ENCODE data around the gene RNF144B.

The RNF144B gene

GRCh38 chr6:18368277-18369105 is 18.7 kb upstream of the RNF144B start:
- H3K9me3 ChIP-seq (ENCODE audit: control insufficient read depth, low read length) = no peaks in the 10 kb centered on the region
- H3K27ac ChIP-seq (ENCODE audit: insufficient read depth, low read length, poor library complexity, severe bottlenecking) = no peak overlapping the region
- no peaks in the 10 kb centered on the region for H3K4me1 ChIP-seq (ENCODE audit: control insufficient read depth, insufficient read depth, low read length, poor library complexity, severe bottlenecking)
- no peaks in the 10 kb centered on the region for H3K27me3 ChIP-seq (replicated peaks; ENCODE audit: control insufficient read depth, insufficient read depth, low read length, poor library complexity, severe bottlenecking)
- H3K36me3 ChIP-seq (ENCODE audit: control insufficient read depth, insufficient read depth, low read length) = no peaks in the 10 kb centered on the region
- H3K4me3 ChIP-seq (ENCODE audit: insufficient read depth, low read depth, low read length, poor library complexity, severe bottlenecking) = no peak overlapping the region
- no peak for DNase-seq

GRCh38 chr6:18371010-18371409 is 16.1 kb upstream of the RNF144B start:
- no peak for DNase-seq
- Histone ChIP-seq H3K9me3 (ENCODE audit: control insufficient read depth, low read length) (no peaks in the 10 kb centered on the region), H3K4me3 (ENCODE audit: insufficient read depth, low read depth, low read length, poor library complexity, severe bottlenecking) (no peak overlapping the region), H3K27me3 (replicated peaks; ENCODE audit: control insufficient read depth, insufficient read depth, low read length, poor library complexity, severe bottlenecking) (no peaks in the 10 kb centered on the region), H3K36me3 (ENCODE audit: control insufficient read depth, insufficient read depth, low read length) (no peaks in the 10 kb centered on the region), H3K27ac (ENCODE audit: insufficient read depth, low read length, poor library complexity, severe bottlenecking) (no peak overlapping the region), H3K4me1 (ENCODE audit: control insufficient read depth, insufficient read depth, low read length, poor library complexity, severe bottlenecking) (no peaks in the 10 kb centered on the region)

- DNase-seq = no peak
- H3K9me3 ChIP-seq (ENCODE audit: control insufficient read depth, low read length) = no peaks in the 10 kb centered on the region
- no peaks in the 10 kb centered on the region for H3K36me3 ChIP-seq (ENCODE audit: control insufficient read depth, insufficient read depth, low read length)
- H3K4me1 ChIP-seq (ENCODE audit: control insufficient read depth, insufficient read depth, low read length, poor library complexity, severe bottlenecking) = no peaks in the 10 kb centered on the region
- H3K4me3 ChIP-seq (ENCODE audit: insufficient read depth, low read depth, low read length, poor library complexity, severe bottlenecking) = no peak overlapping the region
- H3K27ac ChIP-seq (ENCODE audit: insufficient read depth, low read length, poor library complexity, severe bottlenecking) = no peak overlapping the region
- H3K27me3 ChIP-seq (replicated peaks; ENCODE audit: control insufficient read depth, insufficient read depth, low read length, poor library complexity, severe bottlenecking) = no peaks in the 10 kb centered on the region
Measured at GRCh38 chr6:18371656-18372055, 15.5 kb upstream of the RNF144B start.

GRCh38 chr6:18380158-18380836 is 6.9 kb upstream of the RNF144B start:
- H3K27ac ChIP-seq (ENCODE audit: insufficient read depth, low read length, poor library complexity, severe bottlenecking) = no peak overlapping the region
- no peaks in the 10 kb centered on the region for H3K9me3 ChIP-seq (ENCODE audit: control insufficient read depth, low read length)
- DNase-seq = no peak
- H3K36me3 ChIP-seq (ENCODE audit: control insufficient read depth, insufficient read depth, low read length) = no peaks in the 10 kb centered on the region
- no peak overlapping the region for H3K4me3 ChIP-seq (ENCODE audit: insufficient read depth, low read depth, low read length, poor library complexity, severe bottlenecking)
- no peaks in the 10 kb centered on the region for H3K27me3 ChIP-seq (replicated peaks; ENCODE audit: control insufficient read depth, insufficient read depth, low read length, poor library complexity, severe bottlenecking)
- H3K4me1 ChIP-seq (ENCODE audit: control insufficient read depth, insufficient read depth, low read length, poor library complexity, severe bottlenecking) = no peaks in the 10 kb centered on the region

GRCh38 chr6:18380851-18381250 is 6.3 kb upstream of the RNF144B start:
- Histone ChIP-seq H3K4me3 (ENCODE audit: insufficient read depth, low read depth, low read length, poor library complexity, severe bottlenecking) (no peak overlapping the region), H3K27ac (ENCODE audit: insufficient read depth, low read length, poor library complexity, severe bottlenecking) (no peak overlapping the region), H3K9me3 (ENCODE audit: control insufficient read depth, low read length) (no peaks in the 10 kb centered on the region), H3K36me3 (ENCODE audit: control insufficient read depth, insufficient read depth, low read length) (no peaks in the 10 kb centered on the region), H3K27me3 (replicated peaks; ENCODE audit: control insufficient read depth, insufficient read depth, low read length, poor library complexity, severe bottlenecking) (no peaks in the 10 kb centered on the region), H3K4me1 (ENCODE audit: control insufficient read depth, insufficient read depth, low read length, poor library complexity, severe bottlenecking) (no peaks in the 10 kb centered on the region)
- no peak for DNase-seq

- H3K27me3 ChIP-seq (replicated peaks; ENCODE audit: control insufficient read depth, insufficient read depth, low read length, poor library complexity, severe bottlenecking) = no peaks in the 10 kb centered on the region
- H3K4me3 ChIP-seq (ENCODE audit: insufficient read depth, low read depth, low read length, poor library complexity, severe bottlenecking) = no peak overlapping the region
- no peaks in the 10 kb centered on the region for H3K4me1 ChIP-seq (ENCODE audit: control insufficient read depth, insufficient read depth, low read length, poor library complexity, severe bottlenecking)
- no peak for DNase-seq
- no peaks in the 10 kb centered on the region for H3K9me3 ChIP-seq (ENCODE audit: control insufficient read depth, low read length)
- no peak overlapping the region for H3K27ac ChIP-seq (ENCODE audit: insufficient read depth, low read length, poor library complexity, severe bottlenecking)
- H3K36me3 ChIP-seq (ENCODE audit: control insufficient read depth, insufficient read depth, low read length) = no peaks in the 10 kb centered on the region
Measured at GRCh38 chr6:18383441-18383840, 3.7 kb upstream of the RNF144B start.

- Histone ChIP-seq H3K36me3 (ENCODE audit: control insufficient read depth, insufficient read depth, low read length) (no peaks in the 10 kb centered on the region), H3K27me3 (replicated peaks; ENCODE audit: control insufficient read depth, insufficient read depth, low read length, poor library complexity, severe bottlenecking) (no peaks in the 10 kb centered on the region), H3K9me3 (ENCODE audit: control insufficient read depth, low read length) (no peaks in the 10 kb centered on the region), H3K4me3 (ENCODE audit: insufficient read depth, low read depth, low read length, poor library complexity, severe bottlenecking) (no peak overlapping the region), H3K4me1 (ENCODE audit: control insufficient read depth, insufficient read depth, low read length, poor library complexity, severe bottlenecking) (no peaks in the 10 kb centered on the region), H3K27ac (ENCODE audit: insufficient read depth, low read length, poor library complexity, severe bottlenecking) (no peak overlapping the region)
- no peak for DNase-seq
Measured at GRCh38 chr6:18384621-18385020, 2.5 kb upstream of the RNF144B start.

- Histone ChIP-seq H3K4me3 (ENCODE audit: insufficient read depth, low read depth, low read length, poor library complexity, severe bottlenecking) (peak overlapping the region; percentile 80), H3K4me1 (ENCODE audit: control insufficient read depth, insufficient read depth, low read length, poor library complexity, severe bottlenecking) (no peaks in the 10 kb centered on the region), H3K9me3 (ENCODE audit: control insufficient read depth, low read length) (no peaks in the 10 kb centered on the region), H3K27me3 (replicated peaks; ENCODE audit: control insufficient read depth, insufficient read depth, low read length, poor library complexity, severe bottlenecking) (no peaks in the 10 kb centered on the region), H3K27ac (ENCODE audit: insufficient read depth, low read length, poor library complexity, severe bottlenecking) (no peak overlapping the region), H3K36me3 (ENCODE audit: control insufficient read depth, insufficient read depth, low read length) (no peaks in the 10 kb centered on the region)
- DNase-seq = no peak
Measured at GRCh38 chr6:18386298-18386976, 713 bp upstream of the RNF144B start.

- H3K9me3 ChIP-seq (ENCODE audit: control insufficient read depth, low read length) = no peaks in the 10 kb centered on the region
- no peaks in the 10 kb centered on the region for H3K4me1 ChIP-seq (ENCODE audit: control insufficient read depth, insufficient read depth, low read length, poor library complexity, severe bottlenecking)
- peak overlapping the region; percentile 80 for H3K4me3 ChIP-seq (ENCODE audit: insufficient read depth, low read depth, low read length, poor library complexity, severe bottlenecking)
- H3K27ac ChIP-seq (ENCODE audit: insufficient read depth, low read length, poor library complexity, severe bottlenecking) = no peak overlapping the region
- no peak for DNase-seq
- no peaks in the 10 kb centered on the region for H3K27me3 ChIP-seq (replicated peaks; ENCODE audit: control insufficient read depth, insufficient read depth, low read length, poor library complexity, severe bottlenecking)
- H3K36me3 ChIP-seq (ENCODE audit: control insufficient read depth, insufficient read depth, low read length) = no peaks in the 10 kb centered on the region
Measured at GRCh38 chr6:18388271-18388670, 1.1 kb downstream of the RNF144B start.

GRCh38 chr6:18388942-18389341 is 1.8 kb downstream of the RNF144B start:
- Histone ChIP-seq H3K36me3 (ENCODE audit: control insufficient read depth, insufficient read depth, low read length) (no peaks in the 10 kb centered on the region), H3K4me1 (ENCODE audit: control insufficient read depth, insufficient read depth, low read length, poor library complexity, severe bottlenecking) (no peaks in the 10 kb centered on the region), H3K9me3 (ENCODE audit: control insufficient read depth, low read length) (no peaks in the 10 kb centered on the region), H3K4me3 (ENCODE audit: insufficient read depth, low read depth, low read length, poor library complexity, severe bottlenecking) (no peak overlapping the region), H3K27ac (ENCODE audit: insufficient read depth, low read length, poor library complexity, severe bottlenecking) (no peak overlapping the region), H3K27me3 (replicated peaks; ENCODE audit: control insufficient read depth, insufficient read depth, low read length, poor library complexity, severe bottlenecking) (no peaks in the 10 kb centered on the region)
- no peak for DNase-seq

Data from effector memory CD4-positive, alpha-beta T cell (primary cell).